ENCODE results near the gene RBFOX1. TPM values are rescaled to one million over a fixed set of nuclear protein-coding genes. Genes with fewer than 3 reads are reported as not detected.

RBFOX1 gene
- total RNA-seq, 2 experiments from 2014 or later: not detected

GRCh38 chr16:7605812-7606211, 273.2 kb downstream of the RBFOX1 start:
- H3K4me1 Mint-ChIP-seq: no peaks in the 10 kb centered on the region
- ChIA-PET CTCF (no interaction called here), POLR2A (no interaction called here)
- no peaks in the 10 kb centered on the region for H3K36me3 Mint-ChIP-seq (ENCODE audit: low read depth)
- H3K9me3 Mint-ChIP-seq: peaks cover 18% of the 10 kb centered on the region
- DNase-seq: no peak
- no peak overlapping the region for H3K27ac Mint-ChIP-seq
- H3K4me3 Mint-ChIP-seq: no peak overlapping the region
- H3K27me3 Mint-ChIP-seq: no peaks in the 10 kb centered on the region

DNA sequence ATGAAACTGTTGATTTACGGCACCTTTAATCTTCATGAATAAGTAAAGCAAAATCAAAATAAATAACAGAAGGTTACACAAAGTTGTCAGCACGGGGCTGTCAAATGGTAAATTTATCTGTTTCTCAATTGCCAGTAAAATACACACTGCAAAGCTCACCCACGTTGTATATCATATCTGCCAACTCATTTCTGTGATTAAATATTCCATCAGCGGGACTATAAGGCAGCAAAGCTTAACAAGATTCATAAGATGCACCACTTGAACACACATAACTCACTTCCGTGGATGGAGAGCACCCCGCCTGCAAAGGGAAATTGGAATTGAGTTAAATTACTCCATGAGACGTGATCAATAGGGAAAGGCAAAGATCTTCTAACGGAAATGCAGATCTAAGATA, 280.0 kb downstream of the RBFOX1 start:
- Mint-ChIP-seq H3K36me3 (ENCODE audit: low read depth) (no peaks in the 10 kb centered on the region), H3K4me1 (no peaks in the 10 kb centered on the region), H3K27ac (no peak overlapping the region), H3K9me3 (peaks cover 18% of the 10 kb centered on the region), H3K4me3 (no peak overlapping the region), H3K27me3 (no peaks in the 10 kb centered on the region)
- no peak for DNase-seq
- POLR2A ChIA-PET: no interaction called here
- CTCF ChIA-PET: no interaction called here

DNA sequence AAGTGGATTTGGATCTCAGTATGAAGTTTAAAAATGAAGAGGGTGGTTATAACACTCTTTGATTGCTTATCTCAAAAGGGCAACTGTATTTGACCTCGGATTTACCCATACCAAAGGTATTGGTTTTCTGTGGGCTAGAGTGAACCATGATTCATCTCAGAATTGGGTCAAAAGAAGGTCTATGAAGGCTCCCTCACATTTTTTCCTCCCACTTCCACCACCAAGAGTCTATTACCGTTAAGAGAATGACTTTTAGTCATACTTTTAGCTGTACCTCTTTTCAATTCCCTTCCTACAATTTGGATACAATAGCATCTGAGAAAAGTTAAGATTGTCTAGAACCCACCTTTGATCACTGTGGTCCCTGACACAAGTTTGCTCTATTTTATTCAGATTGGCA, 280.9 kb downstream of the RBFOX1 start:
- H3K9me3 Mint-ChIP-seq: peaks cover 13% of the 10 kb centered on the region
- no peaks in the 10 kb centered on the region for H3K36me3 Mint-ChIP-seq (ENCODE audit: low read depth)
- ChIA-PET CTCF (no interaction called here), POLR2A (no interaction called here)
- no peaks in the 10 kb centered on the region for H3K27me3 Mint-ChIP-seq
- no peak for DNase-seq
- H3K27ac Mint-ChIP-seq: no peak overlapping the region
- no peaks in the 10 kb centered on the region for H3K4me1 Mint-ChIP-seq
- H3K4me3 Mint-ChIP-seq: no peak overlapping the region

DNA sequence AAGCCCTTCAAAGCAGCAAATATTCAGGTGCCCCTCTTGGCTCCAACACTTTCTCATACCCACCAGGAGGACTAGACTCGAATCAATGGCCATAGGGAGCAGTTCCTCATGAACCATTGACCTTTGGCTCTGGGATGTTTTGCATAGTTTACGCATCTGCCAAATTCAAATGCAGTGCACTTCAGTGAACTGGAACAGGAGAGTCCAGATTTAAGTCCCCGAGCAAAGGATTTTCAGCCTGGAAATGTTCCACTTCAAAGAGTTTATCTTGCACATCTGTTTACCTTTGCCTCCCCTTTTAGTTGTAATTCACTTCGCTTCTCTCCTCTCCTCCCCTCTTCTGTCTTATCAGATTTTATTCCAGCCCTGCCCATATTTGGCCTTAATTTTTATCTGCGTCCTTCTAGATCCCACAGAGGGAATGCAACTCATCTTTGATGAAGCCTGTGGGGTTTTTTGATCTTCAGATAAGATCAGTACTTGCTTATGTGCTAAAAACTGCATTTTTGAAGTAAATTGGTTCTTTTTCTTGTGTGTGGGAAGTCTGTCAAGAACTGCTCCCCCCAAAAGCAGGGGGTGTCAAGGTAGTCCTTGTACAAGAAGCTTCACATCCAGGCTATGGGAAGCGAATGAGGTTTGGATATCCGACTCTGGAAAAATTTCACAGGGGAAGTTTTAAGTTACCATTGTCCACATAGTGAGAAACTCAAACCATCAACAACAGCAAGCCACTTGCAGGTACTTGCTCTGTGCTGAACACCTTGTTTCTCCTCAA, 281.6 kb downstream of the RBFOX1 start:
- ChIA-PET CTCF (no interaction called here), POLR2A (no interaction called here)
- no peak overlapping the region for H3K27ac Mint-ChIP-seq
- H3K4me1 Mint-ChIP-seq: no peaks in the 10 kb centered on the region
- H3K27me3 Mint-ChIP-seq: no peaks in the 10 kb centered on the region
- peaks cover 7% of the 10 kb centered on the region for H3K9me3 Mint-ChIP-seq
- H3K36me3 Mint-ChIP-seq (ENCODE audit: low read depth): no peaks in the 10 kb centered on the region
- DNase-seq: no peak
- H3K4me3 Mint-ChIP-seq: no peak overlapping the region

- H3K27ac Mint-ChIP-seq: no peak overlapping the region
- no peaks in the 10 kb centered on the region for H3K27me3 Mint-ChIP-seq
- no peaks in the 10 kb centered on the region for H3K4me1 Mint-ChIP-seq
- CTCF ChIA-PET: no interaction called here
- POLR2A ChIA-PET: no interaction called here
- no peak for DNase-seq
- H3K9me3 Mint-ChIP-seq: peaks cover 6% of the 10 kb centered on the region
- no peaks in the 10 kb centered on the region for H3K36me3 Mint-ChIP-seq (ENCODE audit: low read depth)
- H3K4me3 Mint-ChIP-seq: no peak overlapping the region
Measured at GRCh38 chr16:7615565-7615964, 282.9 kb downstream of the RBFOX1 start.

DNA sequence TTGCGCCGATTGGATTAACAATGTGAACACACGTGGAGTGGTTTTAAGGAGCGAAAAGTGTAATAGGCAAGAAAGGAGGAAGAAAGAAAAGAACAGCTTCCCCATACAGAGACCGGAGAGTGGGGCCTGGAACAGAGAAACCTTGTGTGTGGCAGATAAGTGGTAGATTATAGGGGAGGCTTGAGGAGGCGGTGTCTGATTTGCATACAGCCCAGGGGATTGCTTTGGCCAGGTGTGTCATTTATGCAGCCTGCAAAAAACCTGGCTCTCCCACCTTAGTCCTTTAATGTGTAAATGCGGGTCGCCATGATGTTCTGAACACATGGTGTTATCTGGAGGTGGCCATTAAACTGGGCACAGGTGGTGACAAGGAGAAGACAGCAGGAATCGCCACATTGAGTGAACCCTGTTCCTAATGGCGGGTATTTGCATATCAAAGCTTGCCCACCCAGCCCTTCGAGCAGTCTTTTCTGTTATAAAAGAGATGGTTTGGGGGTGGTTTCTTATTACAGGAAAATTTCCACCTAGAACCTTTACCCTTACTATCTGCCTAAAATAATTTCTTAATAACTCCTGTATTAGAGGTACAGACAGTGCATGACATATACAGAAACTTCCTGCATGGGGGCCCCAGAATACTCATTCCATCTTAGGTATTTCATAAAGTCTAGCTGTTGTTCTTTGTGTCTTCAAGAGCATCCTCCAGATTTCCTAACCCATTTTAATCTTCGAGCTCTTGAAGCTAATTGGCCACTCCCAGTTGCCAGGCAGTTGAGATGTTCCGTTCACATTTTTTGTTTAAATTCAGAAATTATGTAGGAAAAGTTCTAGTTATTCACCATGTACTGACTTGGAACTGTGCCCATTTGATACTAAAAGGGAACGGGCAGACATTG, 292.5 kb downstream of the RBFOX1 start:
- H3K27me3 Mint-ChIP-seq: no peaks in the 10 kb centered on the region
- H3K4me1 Mint-ChIP-seq: no peaks in the 10 kb centered on the region
- ChIA-PET POLR2A (no interaction called here), CTCF (no interaction called here)
- H3K27ac Mint-ChIP-seq: no peak overlapping the region
- H3K4me3 Mint-ChIP-seq: no peak overlapping the region
- DNase-seq: no peak
- peaks cover 13% of the 10 kb centered on the region for H3K9me3 Mint-ChIP-seq
- no peaks in the 10 kb centered on the region for H3K36me3 Mint-ChIP-seq (ENCODE audit: low read depth)

- no peak for DNase-seq
- peaks cover 13% of the 10 kb centered on the region for H3K9me3 Mint-ChIP-seq
- H3K27ac Mint-ChIP-seq: no peak overlapping the region
- no peaks in the 10 kb centered on the region for H3K36me3 Mint-ChIP-seq (ENCODE audit: low read depth)
- H3K4me3 Mint-ChIP-seq: no peak overlapping the region
- ChIA-PET CTCF (no interaction called here), POLR2A (no interaction called here)
- H3K27me3 Mint-ChIP-seq: no peaks in the 10 kb centered on the region
- H3K4me1 Mint-ChIP-seq: no peaks in the 10 kb centered on the region
Measured at GRCh38 chr16:7628981-7629380, 296.3 kb downstream of the RBFOX1 start.

GRCh38 chr16:7629571-7629970, 296.9 kb downstream of the RBFOX1 start:
- ChIA-PET POLR2A (no interaction called here), CTCF (no interaction called here)
- Mint-ChIP-seq H3K27ac (no peak overlapping the region), H3K9me3 (peaks cover 12% of the 10 kb centered on the region), H3K4me3 (no peak overlapping the region), H3K36me3 (ENCODE audit: low read depth) (no peaks in the 10 kb centered on the region), H3K4me1 (no peaks in the 10 kb centered on the region), H3K27me3 (no peaks in the 10 kb centered on the region)
- no peak for DNase-seq

- POLR2A ChIA-PET: no interaction called here
- H3K4me3 Mint-ChIP-seq: no peak overlapping the region
- no peak for DNase-seq
- H3K9me3 Mint-ChIP-seq: peaks cover 10% of the 10 kb centered on the region
- H3K4me1 Mint-ChIP-seq: no peaks in the 10 kb centered on the region
- H3K36me3 Mint-ChIP-seq (ENCODE audit: low read depth): no peaks in the 10 kb centered on the region
- H3K27me3 Mint-ChIP-seq: no peaks in the 10 kb centered on the region
- H3K27ac Mint-ChIP-seq: no peak overlapping the region
- CTCF ChIA-PET: no interaction called here
Measured at GRCh38 chr16:7637446-7637845, 304.8 kb downstream of the RBFOX1 start.

- Mint-ChIP-seq H3K4me1 (no peaks in the 10 kb centered on the region), H3K9me3 (peaks cover 10% of the 10 kb centered on the region), H3K36me3 (ENCODE audit: low read depth) (no peaks in the 10 kb centered on the region), H3K4me3 (no peak overlapping the region), H3K27ac (no peak overlapping the region), H3K27me3 (no peaks in the 10 kb centered on the region)
- ChIA-PET CTCF (no interaction called here), POLR2A (no interaction called here)
- no peak for DNase-seq
Measured at GRCh38 chr16:7638306-7638705, 305.7 kb downstream of the RBFOX1 start.

- Mint-ChIP-seq H3K27me3 (no peaks in the 10 kb centered on the region), H3K4me3 (no peak overlapping the region), H3K9me3 (peaks cover 12% of the 10 kb centered on the region), H3K36me3 (ENCODE audit: low read depth) (no peaks in the 10 kb centered on the region), H3K4me1 (no peaks in the 10 kb centered on the region), H3K27ac (no peak overlapping the region)
- ChIA-PET POLR2A (no interaction called here), CTCF (no interaction called here)
- DNase-seq: no peak
Measured at GRCh38 chr16:7640334-7640733, 307.7 kb downstream of the RBFOX1 start.

DNA sequence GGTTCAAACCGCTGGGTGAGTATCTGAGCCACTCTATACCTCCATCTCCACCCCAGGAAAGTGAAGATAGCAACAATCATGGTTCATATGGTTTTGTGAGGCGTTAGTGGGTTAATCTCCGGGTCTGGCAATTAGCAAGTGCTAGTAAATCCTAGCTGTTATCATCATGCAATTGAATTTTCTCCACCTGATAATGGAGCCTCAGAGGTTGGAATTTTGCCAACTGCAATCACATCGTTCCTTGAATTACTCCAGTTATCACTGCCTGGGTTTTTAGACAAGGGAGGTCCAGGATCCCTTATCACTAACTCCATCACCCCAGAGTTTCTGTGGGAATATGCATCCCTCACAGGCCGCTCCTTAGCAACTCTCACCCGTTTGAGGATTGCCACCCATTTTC, 311.5 kb downstream of the RBFOX1 start:
- Mint-ChIP-seq H3K4me1 (no peaks in the 10 kb centered on the region), H3K27ac (no peak overlapping the region), H3K27me3 (no peaks in the 10 kb centered on the region), H3K4me3 (no peak overlapping the region), H3K9me3 (peaks cover 10% of the 10 kb centered on the region), H3K36me3 (ENCODE audit: low read depth) (no peaks in the 10 kb centered on the region)
- ChIA-PET CTCF (no interaction called here), POLR2A (no interaction called here)
- DNase-seq: no peak

GRCh38 chr16:7644811-7645210, 312.2 kb downstream of the RBFOX1 start:
- Mint-ChIP-seq H3K4me3 (no peak overlapping the region), H3K27ac (no peak overlapping the region), H3K27me3 (no peaks in the 10 kb centered on the region), H3K4me1 (no peaks in the 10 kb centered on the region), H3K9me3 (peaks cover 9% of the 10 kb centered on the region), H3K36me3 (ENCODE audit: low read depth) (no peaks in the 10 kb centered on the region)
- CTCF ChIA-PET: no interaction called here
- POLR2A ChIA-PET: no interaction called here
- no peak for DNase-seq
